Vagina (tissue), 2 donors: ENCODE results near the gene VPS50.

Experiments used
- CTCF ChIP-seq, 3 experiments: fragments of 450-650 bp in 2 of 3; fragments of 200-600 bp in 1 of 3; sonication (generic) in 1 of 3; IDR thresholded peaks; one replicate each; pipeline ENCODE4 v1.5.1; 2017 to 2019; ENCODE audit warnings: antibody characterized with exemption in 3 of 3, mild to moderate bottlenecking in 2 of 3, moderate library complexity in 2 of 3
- POLR2A ChIP-seq, 2 donors: fragments of 450-650 bp; IDR thresholded peaks; one replicate each; pipeline ENCODE4 v1.6.1; 2017; ENCODE audit warnings: antibody characterized with exemption in 2 of 2, mild to moderate bottlenecking in 2 of 2, moderate library complexity in 2 of 2
- POLR2AphosphoS5 ChIP-seq, 2 donors: sonication (generic); formaldehyde crosslinking; IDR thresholded peaks; one replicate each; pipeline ENCODE4 v1.9.0; 2017; ENCODE audit warnings: antibody characterized with exemption in 2 of 2, mild to moderate bottlenecking in 2 of 2, low read depth in 1 of 2; ENCODE audit not compliant: insufficient read depth in 1 of 2

- TF ChIP-seq CTCF (IDR thresholded peaks at IDR 0.05) (peak in 1 of 3 experiments; percentile 26), POLR2A (IDR thresholded peaks at IDR 0.05) (no peak), POLR2AphosphoS5 (IDR thresholded peaks at IDR 0.05; ENCODE audit: insufficient read depth in 1 of 2, low read depth in 1 of 2) (no peak)
Observed at GRCh38 chr7:93374345-93374940, 142.3 kb downstream of the VPS50 start.
